ENCODE results near the gene SUCNR1.

GRCh38 chr3:151918253-151919029 is 45.0 kb downstream of the SUCNR1 start:
- TF ChIP-seq ZNF8 (CRISPR knock-in tag; IDR thresholded peaks at IDR 0.05) (no peak), ARNTL (CRISPR knock-in tag; IDR thresholded peaks at IDR 0.05; ENCODE audit: borderline replicate concordance, low read depth) (no peak), ZNF565 (CRISPR knock-in tag; conservative IDR thresholded peaks at IDR 0.05; ENCODE audit: low read depth) (no peak), ZFP3 (CRISPR knock-in tag; IDR thresholded peaks at IDR 0.05) (no peak), PATZ1 (CRISPR knock-in tag; IDR thresholded peaks at IDR 0.05; ENCODE audit: borderline replicate concordance) (no peak), CREB5 (CRISPR knock-in tag; IDR thresholded peaks at IDR 0.05; ENCODE audit: low read depth) (no peak), RARB (CRISPR knock-in tag; IDR thresholded peaks at IDR 0.05) (no peak), TSHZ2 (CRISPR knock-in tag; IDR thresholded peaks at IDR 0.05) (no peak), POU6F1 (CRISPR knock-in tag; IDR thresholded peaks at IDR 0.05; ENCODE audit: borderline replicate concordance, low read depth) (no peak)
